NCI-H748 (cell line): ENCODE data around the gene PDE8B.
"Not testable (repeated sequence)": the region's sequence is repeated elsewhere in the genome, so short reads cannot be mapped to it uniquely, and the experiment has no call there.

ENCODE experiments used
- DNase-seq: peaks from one replicate; lab custom pipeline; 2025; ENCODE audit not compliant: unreplicated experiment; lab: John Stamatoyannopoulos, UW

Gene PDE8B

GRCh38 chr5:77430726-77431125 is 220.2 kb downstream of the PDE8B start:
- DNase-seq, result no peak

GRCh38 chr5:77431286-77431685 is 220.8 kb downstream of the PDE8B start:
- no peak for DNase-seq

GRCh38 chr5:77431719-77432118 is 221.2 kb downstream of the PDE8B start:
- DNase-seq, result no peak

- DNase-seq, result peak; percentile 48
Observed at GRCh38 chr5:77437194-77437593, 226.7 kb downstream of the PDE8B start.

GRCh38 chr5:77438071-77438470 is 227.6 kb downstream of the PDE8B start:
- DNase-seq, result no peak

- no peak for DNase-seq
Observed at GRCh38 chr5:77443670-77444069, 233.2 kb downstream of the PDE8B start.

- no peak for DNase-seq
Observed at GRCh38 chr5:77444356-77444755, 233.9 kb downstream of the PDE8B start.

- DNase-seq, result no peak
Observed at GRCh38 chr5:77448831-77449230, 238.4 kb downstream of the PDE8B start.

- DNase-seq, result no peak
Observed at GRCh38 chr5:77449277-77449676, 238.8 kb downstream of the PDE8B start.

- no peak for DNase-seq
Observed at GRCh38 chr5:77449981-77450380, 239.5 kb downstream of the PDE8B start.

GRCh38 chr5:77452351-77452750 is 241.9 kb downstream of the PDE8B start:
- no peak for DNase-seq

GRCh38 chr5:77454123-77454522 is 243.6 kb downstream of the PDE8B start:
- no peak for DNase-seq

- DNase-seq, result no peak
Observed at GRCh38 chr5:77461287-77461686, 250.8 kb downstream of the PDE8B start.

- no peak for DNase-seq
Observed at GRCh38 chr5:77463905-77464304, 253.4 kb downstream of the PDE8B start.

GRCh38 chr5:77468875-77469274 is 258.4 kb downstream of the PDE8B start:
- not testable (repeated sequence) for DNase-seq

GRCh38 chr5:77475041-77475440 is 264.6 kb downstream of the PDE8B start:
- peak; percentile 13 for DNase-seq
